ENCODE results near the gene ANAPC2. TPM values are rescaled to one million over a fixed set of nuclear protein-coding genes. Genes with fewer than 3 reads are reported as not detected.
A peak's percentile ranks its signal among the peaks of the same experiment; 100 is the strongest.

The ANAPC2 gene
- total RNA-seq, 1 donor from 2014 or later, result 20.5 TPM

- TF ChIP-seq, protein P1, sequence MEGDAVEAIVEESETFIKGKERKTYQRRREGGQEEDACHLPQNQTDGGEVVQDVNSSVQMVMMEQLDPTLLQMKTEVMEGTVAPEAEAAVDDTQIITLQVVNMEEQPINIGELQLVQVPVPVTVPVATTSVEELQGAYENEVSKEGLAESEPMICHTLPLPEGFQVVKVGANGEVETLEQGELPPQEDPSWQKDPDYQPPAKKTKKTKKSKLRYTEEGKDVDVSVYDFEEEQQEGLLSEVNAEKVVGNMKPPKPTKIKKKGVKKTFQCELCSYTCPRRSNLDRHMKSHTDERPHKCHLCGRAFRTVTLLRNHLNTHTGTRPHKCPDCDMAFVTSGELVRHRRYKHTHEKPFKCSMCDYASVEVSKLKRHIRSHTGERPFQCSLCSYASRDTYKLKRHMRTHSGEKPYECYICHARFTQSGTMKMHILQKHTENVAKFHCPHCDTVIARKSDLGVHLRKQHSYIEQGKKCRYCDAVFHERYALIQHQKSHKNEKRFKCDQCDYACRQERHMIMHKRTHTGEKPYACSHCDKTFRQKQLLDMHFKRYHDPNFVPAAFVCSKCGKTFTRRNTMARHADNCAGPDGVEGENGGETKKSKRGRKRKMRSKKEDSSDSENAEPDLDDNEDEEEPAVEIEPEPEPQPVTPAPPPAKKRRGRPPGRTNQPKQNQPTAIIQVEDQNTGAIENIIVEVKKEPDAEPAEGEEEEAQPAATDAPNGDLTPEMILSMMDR (IDR thresholded peaks at IDR 0.05; ENCODE audit: insufficient read depth, low read length, severe bottlenecking), result no peak
- Histone ChIP-seq H3K4me3 (ENCODE audit: low read depth, low read length) (peak overlapping the region; percentile 8), H3K36me3 (ENCODE audit: control insufficient read depth, insufficient read depth, low read length) (no peaks in the 10 kb centered on the region), H3K27me3 (ENCODE audit: control insufficient read depth, insufficient read depth, low read length) (no peaks in the 10 kb centered on the region)
- no peak for FAIRE-seq
- peak; percentile 30 for DNase-seq (ENCODE audit: low read depth)
Measured at GRCh38 chr9:137127301-137128157, 60.8 kb downstream of the ANAPC2 start.

GRCh38 chr9:137126786-137127185, 61.6 kb downstream of the ANAPC2 start:
- DNase-seq (ENCODE audit: low read depth) (no peak), FAIRE-seq (no peak)
- H3K27me3 ChIP-seq (ENCODE audit: control insufficient read depth, insufficient read depth, low read length), result no peaks in the 10 kb centered on the region
- no peaks in the 10 kb centered on the region for H3K36me3 ChIP-seq (ENCODE audit: control insufficient read depth, insufficient read depth, low read length)
- no peak overlapping the region for H3K4me3 ChIP-seq (ENCODE audit: low read depth, low read length)
- TF ChIP-seq, protein P1 (IDR thresholded peaks at IDR 0.05; ENCODE audit: insufficient read depth, low read length, severe bottlenecking), result no peak

Other genes starting within 250 kb of the ANAPC2 start
- gene FBXW5, start 243.8 kb downstream of the ANAPC2 start, total RNA-seq, result 162 TPM in 2 replicates
- 0.51 and 0.79 TPM in 2 replicates for gene C8G, start 243.3 kb downstream of the ANAPC2 start, total RNA-seq
- gene LCN12, start 236.3 kb downstream of the ANAPC2 start, total RNA-seq, result 0.13 TPM in 1 of 2 replicates, not detected in the other
- 0.26 TPM in 2 replicates for gene PTGDS, start 211.1 kb downstream of the ANAPC2 start, total RNA-seq
- not detected in 2 replicates for gene LCNL1, start 205.6 kb downstream of the ANAPC2 start, total RNA-seq
- gene PAXX, start 196.1 kb downstream of the ANAPC2 start, total RNA-seq, result 10.0 and 11.5 TPM in 2 replicates
- gene CLIC3, start 192.0 kb downstream of the ANAPC2 start, total RNA-seq, result 2.1 and 28.8 TPM in 2 replicates
- 5.5 and 9.9 TPM in 2 replicates for gene ABCA2, start 160.3 kb downstream of the ANAPC2 start, total RNA-seq
- gene FUT7, start 156.5 kb downstream of the ANAPC2 start, total RNA-seq, result not detected in 2 replicates
- gene NPDC1, start 142.4 kb downstream of the ANAPC2 start, total RNA-seq, result 5.5 and 10.5 TPM in 2 replicates
- gene ENTPD2, start 134.5 kb downstream of the ANAPC2 start, total RNA-seq, result 0.79 and 1.2 TPM in 2 replicates
- gene SAPCD2, start 118.0 kb downstream of the ANAPC2 start, total RNA-seq, result 0.26 and 1.2 TPM in 2 replicates
- gene UAP1L1, start 111.0 kb downstream of the ANAPC2 start, total RNA-seq, result 2.0 and 3.2 TPM in 2 replicates
- gene MAN1B1, start 101.6 kb downstream of the ANAPC2 start, total RNA-seq, result 58.2 and 65.3 TPM in 2 replicates
- gene DPP7, start 73.8 kb downstream of the ANAPC2 start, total RNA-seq, result 45.1 and 66.6 TPM in 2 replicates
- 0.26 and 0.53 TPM in 2 replicates for gene GRIN1, start 49.4 kb downstream of the ANAPC2 start, total RNA-seq
- 0.26 and 2.0 TPM in 2 replicates for gene LRRC26, start 18.5 kb downstream of the ANAPC2 start, total RNA-seq
- gene TMEM210, start 16.5 kb downstream of the ANAPC2 start, total RNA-seq, result not detected in 2 replicates
- gene SSNA1, start 116 bp upstream of the ANAPC2 start, total RNA-seq, result 97.9 and 127 TPM in 2 replicates
- gene TPRN, start 12.2 kb upstream of the ANAPC2 start, total RNA-seq, result 3.2 and 4.5 TPM in 2 replicates
- 38.0 and 39.2 TPM in 2 replicates for gene TMEM203, start 17.1 kb upstream of the ANAPC2 start, total RNA-seq
- 2.6 and 3.6 TPM in 2 replicates for gene NDOR1, start 17.1 kb upstream of the ANAPC2 start, total RNA-seq
- gene RNF208, start 33.7 kb upstream of the ANAPC2 start, total RNA-seq, result 0.38 TPM in 1 of 2 replicates, not detected in the other
- 3.9 and 23.2 TPM in 2 replicates for gene CYSRT1, start 36.6 kb upstream of the ANAPC2 start, total RNA-seq
- gene RNF224, start 38.9 kb upstream of the ANAPC2 start, total RNA-seq, result under 0.01 and 1.2 TPM in 2 replicates
- gene SLC34A3, start 42.3 kb upstream of the ANAPC2 start, total RNA-seq, result not detected in 2 replicates
- 82.7 and 193 TPM in 2 replicates for gene TUBB4B, start 52.7 kb upstream of the ANAPC2 start, total RNA-seq
- not detected in 2 replicates for gene STPG3, start 62.7 kb upstream of the ANAPC2 start, total RNA-seq
- 59.8 and 67.9 TPM in 2 replicates for gene NELFB, start 66.8 kb upstream of the ANAPC2 start, total RNA-seq
- 18.7 and 25.0 TPM in 2 replicates for gene TOR4A, start 89.2 kb upstream of the ANAPC2 start, total RNA-seq
- 3.4 and 14.5 TPM in 2 replicates for gene NRARP, start 113.7 kb upstream of the ANAPC2 start, total RNA-seq
- 10.8 and 12.2 TPM in 2 replicates for gene EXD3, start 234.6 kb upstream of the ANAPC2 start, total RNA-seq
- gene NOXA1, start 234.8 kb upstream of the ANAPC2 start, total RNA-seq, result 0.53 and 2.3 TPM in 2 replicates

Data from bronchial epithelial cell (primary cell).